Muscle of arm (tissue), 12 donors: Measurements from ENCODE around the gene DHRS12. TPM values are rescaled to one million over a fixed set of nuclear protein-coding genes. Genes with fewer than 3 reads are reported as not detected.

Source experiments
- DNase-seq: peaks from one replicate; pipeline ENCODE4 v3.0.0-alpha.2; 2013
- polyA plus RNA-seq, 12 donors: library from polyadenylated mRNA; unstranded; fragments of 120-200 nt; gene quantifications; one replicate each; pipeline ENCODE4 v1.2.1, GENCODE V29; 2013; ENCODE audit not compliant: insufficient read length in 12 of 12

The DHRS12 gene
- polyA plus RNA-seq, 12 donors, result 9.6 to 18.0 (median 14.5) TPM; not detected in 2

- DNase-seq, result no peak
These were observed 7.1 kb upstream of the DHRS12 start for GRCh38 chr13:51811046-51811445.

- no peak for DNase-seq
These were observed 4.8 kb upstream of the DHRS12 start for GRCh38 chr13:51808811-51809210.

GRCh38 chr13:51807041-51807440 lies 3.1 kb upstream of the DHRS12 start:
- DNase-seq, result no peak

GRCh38 chr13:51806566-51806965 lies 2.6 kb upstream of the DHRS12 start:
- DNase-seq, result no peak

GRCh38 chr13:51805925-51806324 lies 2.0 kb upstream of the DHRS12 start:
- DNase-seq, result no peak

- DNase-seq, result no peak
These were observed 1.4 kb upstream of the DHRS12 start for GRCh38 chr13:51805313-51805712.

- no peak for DNase-seq
These were observed 571 bp upstream of the DHRS12 start for GRCh38 chr13:51804295-51805172.

GRCh38 chr13:51802631-51803418 lies 1.1 kb downstream of the DHRS12 start:
- DNase-seq, result no peak

- no peak for DNase-seq
These were observed 2.3 kb downstream of the DHRS12 start for GRCh38 chr13:51801631-51802099.

- DNase-seq, result no peak
These were observed 3.5 kb downstream of the DHRS12 start for GRCh38 chr13:51800486-51800885.

- no peak for DNase-seq
These were observed 4.7 kb downstream of the DHRS12 start for GRCh38 chr13:51799261-51799660.

GRCh38 chr13:51797664-51798488 lies 6.1 kb downstream of the DHRS12 start:
- DNase-seq, result peak; percentile 69

GRCh38 chr13:51796546-51796945 lies 7.4 kb downstream of the DHRS12 start:
- DNase-seq, result no peak

GRCh38 chr13:51795419-51795818 lies 8.5 kb downstream of the DHRS12 start:
- DNase-seq, result no peak

- no peak for DNase-seq
These were observed 9.0 kb downstream of the DHRS12 start for GRCh38 chr13:51794964-51795363.

GRCh38 chr13:51793570-51794271 lies 10.2 kb downstream of the DHRS12 start:
- no peak for DNase-seq

GRCh38 chr13:51786425-51787265 lies 17.3 kb downstream of the DHRS12 start:
- peak; percentile 65 for DNase-seq

- DNase-seq, result no peak
These were observed 18.1 kb downstream of the DHRS12 start for GRCh38 chr13:51785712-51786424.

- DNase-seq, result no peak
These were observed 19.9 kb downstream of the DHRS12 start for GRCh38 chr13:51784097-51784496.
